Measurements from ENCODE around the gene BHLHE41.

GRCh38 chr12:26101763-26102162 lies 23.1 kb downstream of the BHLHE41 start:
- TF ChIP-seq EZH2 (IDR thresholded peaks at IDR 0.05; ENCODE audit: borderline replicate concordance, low read depth, low read length, severe bottlenecking) (no peak), CTCF (IDR thresholded peaks at IDR 0.05; ENCODE audit: borderline replicate concordance, extremely low read depth, low read length, poor library complexity, severe bottlenecking) (no peak)
